ENCODE data around the gene TRIM45. TPM values are rescaled to one million over a fixed set of nuclear protein-coding genes. Genes with fewer than 3 reads are reported as not detected.
"Not testable (repeated sequence)": the region's sequence is repeated elsewhere in the genome, so short reads cannot be mapped to it uniquely, and the experiment has no call there.

Gene TRIM45
- total RNA-seq, 1 donor = 1.7 TPM

- H3K4me3 ChIP-seq (ENCODE audit: low read depth, low read length) = no peak overlapping the region
- DNase-seq (ENCODE audit: low read depth) = peak; percentile 81
- no peak for TF ChIP-seq CTCF (IDR thresholded peaks at IDR 0.05; ENCODE audit: insufficient read depth, low read depth, low read length)
Measured at GRCh38 chr1:117104986-117105385, 16.6 kb downstream of the TRIM45 start.

GRCh38 chr1:117101858-117102257 lies 19.7 kb downstream of the TRIM45 start:
- H3K4me3 ChIP-seq (ENCODE audit: low read depth, low read length); DNase-seq (ENCODE audit: low read depth): not testable (repeated sequence)

- no peak for TF ChIP-seq CTCF (IDR thresholded peaks at IDR 0.05; ENCODE audit: insufficient read depth, low read depth, low read length)
- H3K4me3 ChIP-seq (ENCODE audit: low read depth, low read length) = no peak overlapping the region
- DNase-seq (ENCODE audit: low read depth) = no peak
Measured at GRCh38 chr1:117101334-117101733, 20.2 kb downstream of the TRIM45 start.

GRCh38 chr1:117098287-117098890 lies 23.2 kb downstream of the TRIM45 start:
- peak; percentile 64 for DNase-seq (ENCODE audit: low read depth)
- TF ChIP-seq CTCF (IDR thresholded peaks at IDR 0.05; ENCODE audit: insufficient read depth, low read depth, low read length) = no peak
- H3K4me3 ChIP-seq (ENCODE audit: low read depth, low read length) = no peak overlapping the region

GRCh38 chr1:117097443-117097842 lies 24.1 kb downstream of the TRIM45 start:
- H3K4me3 ChIP-seq (ENCODE audit: low read depth, low read length) = no peak overlapping the region
- DNase-seq (ENCODE audit: low read depth) = peak; percentile 25
- no peak for TF ChIP-seq CTCF (IDR thresholded peaks at IDR 0.05; ENCODE audit: insufficient read depth, low read depth, low read length)

- TF ChIP-seq CTCF (IDR thresholded peaks at IDR 0.05; ENCODE audit: insufficient read depth, low read depth, low read length) = no peak
- peak; percentile 47 for DNase-seq (ENCODE audit: low read depth)
- no peak overlapping the region for H3K4me3 ChIP-seq (ENCODE audit: low read depth, low read length)
Measured at GRCh38 chr1:117096951-117097408, 24.6 kb downstream of the TRIM45 start.

GRCh38 chr1:117094841-117095604 lies 26.5 kb downstream of the TRIM45 start:
- peak; percentile 78 for DNase-seq (ENCODE audit: low read depth)
- no peak for TF ChIP-seq CTCF (IDR thresholded peaks at IDR 0.05; ENCODE audit: insufficient read depth, low read depth, low read length)
- no peak overlapping the region for H3K4me3 ChIP-seq (ENCODE audit: low read depth, low read length)

All from fibroblast of villous mesenchyme (primary cell).